Measurements from ENCODE around the gene PHF20. TPM values are rescaled to one million over a fixed set of nuclear protein-coding genes. Genes with fewer than 3 reads are reported as not detected.

The PHF20 gene
- total RNA-seq, 1 experiment from 2014 or later, result 37.2 TPM

GRCh38 chr20:35883336-35883777, 111.5 kb downstream of the PHF20 start:
- intact Hi-C loops (cut with micrococcal nuclease), result loop anchor here (5.0 kb wide), 1 partner anchor 61 kb away; no protein-coding TSS in a partner anchor

GRCh38 chr20:35883778-35884540, 112.1 kb downstream of the PHF20 start:
- CTCF ChIA-PET, result interaction anchor here (0.5 to 1.5 kb wide), 8 partner anchors 8 to 145 kb away, joined by 3 to 10 read pairs (median 4); partner anchors contain the start of gene RBM39
- Histone ChIP-seq H3F3A (ENCODE audit: low read length, unreplicated experiment) (peaks cover 9% of the 10 kb centered on the region), H3K9me3 (ENCODE audit: low read length) (no peaks in the 10 kb centered on the region), H2AFZ (ENCODE audit: low read length) (no peak overlapping the region), H3K9me2 (replicated peaks; ENCODE audit: low read length) (no peaks in the 10 kb centered on the region), H3K4me1 (ENCODE audit: insufficient read depth, low read length) (peaks cover 41% of the 10 kb centered on the region), H3K27ac (ENCODE audit: low read length) (peak overlapping the region; percentile 97), H4K20me1 (ENCODE audit: low read length) (no peaks in the 10 kb centered on the region), H3K4me2 (ENCODE audit: low read length) (peak overlapping the region; percentile 74), H3K27me3 (ENCODE audit: low read length) (no peaks in the 10 kb centered on the region), H3K4me3 (ENCODE audit: low read length) (peak overlapping the region; percentile 39; the same call in 1 of the 2 replicates), H3K9ac (ENCODE audit: low read length) (peak overlapping the region; percentile 79), H3K36me3 (ENCODE audit: low read depth, low read length) (no peaks in the 10 kb centered on the region), H3K79me2 (ENCODE audit: low read length) (no peaks in the 10 kb centered on the region)
- peak; percentile 86 for ATAC-seq
- POLR2A ChIA-PET (ENCODE audit: unreplicated experiment), result interaction anchor here (0.6 to 2.9 kb wide), 8 partner anchors 8 to 685 kb away, joined by 3 to 61 read pairs (median 4); partner anchors contain the start of gene RBM39
- DNase-seq, result peak; percentile 99
- no TSS peak for BruUV-seq (replicated peaks)
- intact Hi-C loops (cut with micrococcal nuclease), result loop anchor here (1.0 to 5.0 kb wide), 4 partner anchors 9 to 142 kb away; partner anchors contain the start of gene RBM39
- peak; percentile 92 for TF ChIP-seq CTCF (conservative IDR thresholded peaks at IDR 0.05; ENCODE audit: low read depth, low read length)
- TF ChIP-seq EZH2phosphoT487 (IDR thresholded peaks at IDR 0.05; ENCODE audit: borderline replicate concordance, low read length), result no peak
- TF ChIP-seq EZH2 (IDR thresholded peaks at IDR 0.05; ENCODE audit: low read length, unreplicated experiment), result no peak

More at GRCh38 chr20:35883336-35883777, 111.5 kb downstream of the PHF20 start:
- Histone ChIP-seq H4K20me1 (ENCODE audit: low read length) (no peaks in the 10 kb centered on the region), H3K36me3 (ENCODE audit: low read depth, low read length) (no peaks in the 10 kb centered on the region), H3K27ac (ENCODE audit: low read length) (peak overlapping the region; percentile 97), H3F3A (ENCODE audit: low read length, unreplicated experiment) (peaks cover 9% of the 10 kb centered on the region), H3K4me1 (ENCODE audit: insufficient read depth, low read length) (peaks cover 41% of the 10 kb centered on the region), H3K27me3 (ENCODE audit: low read length) (no peaks in the 10 kb centered on the region), H2AFZ (ENCODE audit: low read length) (no peak overlapping the region), H3K9me3 (ENCODE audit: low read length) (no peaks in the 10 kb centered on the region), H3K9me2 (replicated peaks; ENCODE audit: low read length) (no peaks in the 10 kb centered on the region), H3K4me2 (ENCODE audit: low read length) (peak overlapping the region; percentile 69), H3K9ac (ENCODE audit: low read length) (peak overlapping the region; percentile 79), H3K79me2 (ENCODE audit: low read length) (no peaks in the 10 kb centered on the region), H3K4me3 (ENCODE audit: low read length) (peak overlapping the region; percentile 37; the same call in 1 of the 2 replicates)
- DNase-seq (peak; percentile 38), ATAC-seq (no peak)
- TSS peak; percentile 99 for BruUV-seq (replicated peaks)
- CTCF ChIA-PET, result interaction anchor here (0.5 to 1.2 kb wide), 3 partner anchors 82 to 141 kb away, joined by 3 to 10 read pairs (median 3); partner anchors contain the start of gene RBM39
- POLR2A ChIA-PET (ENCODE audit: unreplicated experiment), result interaction anchor here (0.9 to 2.9 kb wide), 4 partner anchors 8 to 141 kb away, joined by 3 to 61 read pairs (median 6); partner anchors contain the start of gene RBM39
- TF ChIP-seq EZH2phosphoT487 (IDR thresholded peaks at IDR 0.05; ENCODE audit: borderline replicate concordance, low read length), result no peak
- no peak for TF ChIP-seq CTCF (conservative IDR thresholded peaks at IDR 0.05; ENCODE audit: low read depth, low read length)
